Measurements from ENCODE around the gene PPP4C. TPM values are rescaled to one million over a fixed set of nuclear protein-coding genes. Genes with fewer than 3 reads are reported as not detected.

The PPP4C gene
- total RNA-seq, 2 experiments from 2014 or later = 83.9 to 87.3 TPM

DNA sequence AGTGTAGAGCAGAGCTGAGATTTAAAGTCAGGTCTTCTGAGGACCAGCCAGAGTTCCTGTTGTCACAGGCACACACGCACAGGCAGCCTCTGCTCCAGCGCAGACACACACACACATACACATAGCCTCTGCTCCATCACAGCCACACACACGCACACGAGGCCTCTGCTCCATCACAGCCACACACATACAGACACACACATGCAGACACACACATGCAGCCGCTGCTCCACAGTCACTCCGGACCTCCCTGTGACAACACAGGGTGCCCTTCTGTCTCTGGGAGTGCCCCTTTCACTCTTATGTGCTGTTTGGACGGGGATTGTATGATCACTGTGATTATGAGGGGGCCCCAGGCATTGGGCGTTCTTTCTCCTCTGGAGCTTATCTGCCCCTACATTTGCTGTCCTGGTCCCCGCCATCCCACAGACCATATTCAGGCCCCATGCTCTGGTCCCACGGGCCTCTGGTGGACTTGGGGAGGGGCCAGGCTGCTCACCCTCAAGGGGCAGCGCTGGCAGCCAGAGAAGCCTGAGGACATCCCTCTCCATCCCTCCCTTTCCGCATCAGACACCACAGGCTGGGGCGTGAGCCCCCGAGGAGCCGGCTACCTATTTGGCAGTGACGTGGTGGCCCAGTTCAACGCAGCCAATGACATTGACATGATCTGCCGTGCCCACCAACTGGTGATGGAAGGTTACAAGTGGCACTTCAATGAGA is 8.5 kb downstream of the PPP4C start:
- peaks cover 53% of the 10 kb centered on the region for H3K36me3 Mint-ChIP-seq (ENCODE audit: low read depth)
- ATAC-seq (ENCODE audit: poor library complexity) = peak; percentile 14
- CTCF ChIA-PET = no interaction called here
- H3K27ac Mint-ChIP-seq = no peak overlapping the region
- H3K4me1 Mint-ChIP-seq (ENCODE audit: low read depth) = peaks cover 10% of the 10 kb centered on the region
- peaks cover 56% of the 10 kb centered on the region for H3K36me3 ChIP-seq (ENCODE audit: insufficient read depth, low read length)
- TF ChIP-seq, protein P1, sequence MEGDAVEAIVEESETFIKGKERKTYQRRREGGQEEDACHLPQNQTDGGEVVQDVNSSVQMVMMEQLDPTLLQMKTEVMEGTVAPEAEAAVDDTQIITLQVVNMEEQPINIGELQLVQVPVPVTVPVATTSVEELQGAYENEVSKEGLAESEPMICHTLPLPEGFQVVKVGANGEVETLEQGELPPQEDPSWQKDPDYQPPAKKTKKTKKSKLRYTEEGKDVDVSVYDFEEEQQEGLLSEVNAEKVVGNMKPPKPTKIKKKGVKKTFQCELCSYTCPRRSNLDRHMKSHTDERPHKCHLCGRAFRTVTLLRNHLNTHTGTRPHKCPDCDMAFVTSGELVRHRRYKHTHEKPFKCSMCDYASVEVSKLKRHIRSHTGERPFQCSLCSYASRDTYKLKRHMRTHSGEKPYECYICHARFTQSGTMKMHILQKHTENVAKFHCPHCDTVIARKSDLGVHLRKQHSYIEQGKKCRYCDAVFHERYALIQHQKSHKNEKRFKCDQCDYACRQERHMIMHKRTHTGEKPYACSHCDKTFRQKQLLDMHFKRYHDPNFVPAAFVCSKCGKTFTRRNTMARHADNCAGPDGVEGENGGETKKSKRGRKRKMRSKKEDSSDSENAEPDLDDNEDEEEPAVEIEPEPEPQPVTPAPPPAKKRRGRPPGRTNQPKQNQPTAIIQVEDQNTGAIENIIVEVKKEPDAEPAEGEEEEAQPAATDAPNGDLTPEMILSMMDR (IDR thresholded peaks at IDR 0.05) = no peak
- no peaks in the 10 kb centered on the region for H3K27me3 ChIP-seq (ENCODE audit: control insufficient read depth in 1 of 2, insufficient read depth in 2 of 2, low read length in 2 of 2)
- no peak overlapping the region for H3K4me3 ChIP-seq (ENCODE audit: low read length)
- H3K27ac ChIP-seq (ENCODE audit: low read depth in 1 of 2, low read length in 2 of 2) = no peak overlapping the region
- no peaks in the 10 kb centered on the region for H3K9me3 Mint-ChIP-seq
- H3K27me3 Mint-ChIP-seq = no peaks in the 10 kb centered on the region
- H3K9me3 ChIP-seq (ENCODE audit: control insufficient read depth in 1 of 2, insufficient read depth in 1 of 2, low read length in 2 of 2) = peaks cover 0 to 3% of the 10 kb centered on the region in 2 experiments
- no peak for DNase-seq
- peaks cover 3% of the 10 kb centered on the region for H3K4me1 ChIP-seq (ENCODE audit: insufficient read depth, low read length)
- intact Hi-C loops (cut with DNase I, micrococcal nuclease) = no loop called here
- POLR2A ChIA-PET = interaction anchor here (1.0 kb wide), 1 partner anchor 9 kb away, joined by 3 read pairs; no protein-coding TSS in a partner anchor
- no peak overlapping the region for H3K4me3 Mint-ChIP-seq

DNA sequence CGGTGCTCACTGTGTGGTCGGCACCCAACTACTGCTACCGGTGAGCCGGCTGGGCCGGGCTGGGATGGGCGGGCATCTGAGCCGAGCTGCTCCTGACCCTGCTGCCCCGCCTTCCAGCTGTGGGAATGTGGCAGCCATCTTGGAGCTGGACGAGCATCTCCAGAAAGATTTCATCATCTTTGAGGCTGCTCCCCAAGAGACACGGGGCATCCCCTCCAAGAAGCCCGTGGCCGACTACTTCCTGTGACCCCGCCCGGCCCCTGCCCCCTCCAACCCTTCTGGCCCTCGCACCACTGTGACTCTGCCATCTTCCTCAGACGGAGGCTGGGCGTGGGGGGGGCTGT is 9.0 kb downstream of the PPP4C start:
- intact Hi-C loops (cut with DNase I, micrococcal nuclease) = no loop called here
- peaks cover 51% of the 10 kb centered on the region for H3K36me3 ChIP-seq (ENCODE audit: insufficient read depth, low read length)
- no peak overlapping the region for H3K4me3 ChIP-seq (ENCODE audit: low read length)
- ATAC-seq (ENCODE audit: poor library complexity) = no peak
- H3K36me3 Mint-ChIP-seq (ENCODE audit: low read depth) = peaks cover 48% of the 10 kb centered on the region
- TF ChIP-seq, protein P1 (IDR thresholded peaks at IDR 0.05) = no peak
- ChIA-PET CTCF (no interaction called here), POLR2A (interaction anchor here (1.0 kb wide), 1 partner anchor 9 kb away, joined by 3 read pairs; no protein-coding TSS in a partner anchor)
- no peak for DNase-seq
- peaks cover 8% of the 10 kb centered on the region for H3K4me1 ChIP-seq (ENCODE audit: insufficient read depth, low read length)
- peaks cover 12% of the 10 kb centered on the region for H3K4me1 Mint-ChIP-seq (ENCODE audit: low read depth)
- H3K4me3 Mint-ChIP-seq = no peak overlapping the region
- no peak overlapping the region for H3K27ac ChIP-seq (ENCODE audit: low read depth in 1 of 2, low read length in 2 of 2)
- H3K27me3 Mint-ChIP-seq = no peaks in the 10 kb centered on the region
- no peaks in the 10 kb centered on the region for H3K9me3 Mint-ChIP-seq
- H3K27ac Mint-ChIP-seq = no peak overlapping the region
- no peaks in the 10 kb centered on the region for H3K27me3 ChIP-seq (ENCODE audit: control insufficient read depth in 1 of 2, insufficient read depth in 2 of 2, low read length in 2 of 2)
- H3K9me3 ChIP-seq (ENCODE audit: control insufficient read depth in 1 of 2, insufficient read depth in 1 of 2, low read length in 2 of 2) = peaks cover 0 to 3% of the 10 kb centered on the region in 2 experiments

DNA sequence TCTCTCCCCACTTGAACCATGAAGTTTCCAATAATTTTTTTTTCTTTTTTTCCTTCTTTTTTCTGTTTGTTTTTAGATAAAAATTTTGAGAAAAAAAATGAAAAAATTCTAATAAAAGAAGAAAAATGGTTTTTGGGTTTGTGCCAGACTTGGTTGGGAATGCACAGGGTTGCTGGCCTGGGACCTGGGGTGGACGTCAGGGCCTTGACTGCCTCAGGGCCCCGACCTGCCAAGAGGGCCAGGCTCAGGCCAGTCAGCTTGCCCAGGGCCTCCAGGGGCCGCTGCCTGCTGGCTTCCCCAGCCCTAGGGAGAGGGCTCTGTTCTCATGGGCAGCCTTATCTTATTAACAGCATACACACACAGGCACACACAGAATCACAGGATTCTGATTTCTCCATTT is 9.5 kb downstream of the PPP4C start:
- Mint-ChIP-seq H3K4me1 (ENCODE audit: low read depth) (peaks cover 17% of the 10 kb centered on the region), H3K36me3 (ENCODE audit: low read depth) (peaks cover 50% of the 10 kb centered on the region), H3K9me3 (no peaks in the 10 kb centered on the region), H3K27me3 (no peaks in the 10 kb centered on the region), H3K27ac (no peak overlapping the region), H3K4me3 (no peak overlapping the region)
- DNase-seq (no peak), ATAC-seq (ENCODE audit: poor library complexity) (no peak)
- H3K36me3 ChIP-seq (ENCODE audit: insufficient read depth, low read length) = peaks cover 50% of the 10 kb centered on the region
- H3K4me3 ChIP-seq (ENCODE audit: low read length) = no peak overlapping the region
- ChIA-PET CTCF (no interaction called here), POLR2A (interaction anchor here (1.0 kb wide), 1 partner anchor 8 kb away, joined by 3 read pairs; no protein-coding TSS in a partner anchor)
- H3K4me1 ChIP-seq (ENCODE audit: insufficient read depth, low read length) = peaks cover 13% of the 10 kb centered on the region
- H3K9me3 ChIP-seq (ENCODE audit: control insufficient read depth in 1 of 2, insufficient read depth in 1 of 2, low read length in 2 of 2) = peaks cover 0 to 3% of the 10 kb centered on the region in 2 experiments
- intact Hi-C loops (cut with DNase I, micrococcal nuclease) = no loop called here
- TF ChIP-seq, protein P1 (IDR thresholded peaks at IDR 0.05) = no peak
- H3K27me3 ChIP-seq (ENCODE audit: control insufficient read depth in 1 of 2, insufficient read depth in 2 of 2, low read length in 2 of 2) = no peaks in the 10 kb centered on the region
- H3K27ac ChIP-seq (ENCODE audit: low read depth in 1 of 2, low read length in 2 of 2) = no peak overlapping the region

All from CD4-positive, alpha-beta T cell (primary cell).